ENCODE data around the gene TOR1AIP2.
"Not testable (repeated sequence)": the region's sequence is repeated elsewhere in the genome, so short reads cannot be mapped to it uniquely, and the experiment has no call there.

The TOR1AIP2 gene

GRCh38 chr1:179848233-179848632 is 29.4 kb downstream of the TOR1AIP2 start:
- H3K4me1 ChIP-seq (ENCODE audit: insufficient read depth, poor library complexity, severe bottlenecking) = no peaks in the 10 kb centered on the region

GRCh38 chr1:179840107-179840506 is 37.5 kb downstream of the TOR1AIP2 start:
- Histone ChIP-seq H3K9me3 (ENCODE audit: severe bottlenecking) (no peaks in the 10 kb centered on the region), H3K4me1 (ENCODE audit: insufficient read depth, poor library complexity, severe bottlenecking) (no peaks in the 10 kb centered on the region), H3K36me3 (ENCODE audit: low read depth) (peaks cover 19% of the 10 kb centered on the region), H3K27ac (ENCODE audit: poor library complexity, severe bottlenecking) (no peak overlapping the region), H3K27me3 (ENCODE audit: insufficient read depth, poor library complexity, severe bottlenecking) (no peaks in the 10 kb centered on the region), H3K4me3 (ENCODE audit: severe bottlenecking) (no peak overlapping the region)
- no peak for DNase-seq (ENCODE audit: low spot score)
- no peak for TF ChIP-seq CTCF (IDR thresholded peaks at IDR 0.05; ENCODE audit: poor library complexity, severe bottlenecking)
- no peak for ATAC-seq (ENCODE audit: low read depth)

More at GRCh38 chr1:179848233-179848632, 29.4 kb downstream of the TOR1AIP2 start:
- no peaks in the 10 kb centered on the region for H3K27me3 ChIP-seq (ENCODE audit: insufficient read depth, poor library complexity, severe bottlenecking)
- DNase-seq (ENCODE audit: low spot score) (no peak), ATAC-seq (ENCODE audit: low read depth) (no peak)
- no peaks in the 10 kb centered on the region for H3K9me3 ChIP-seq (ENCODE audit: severe bottlenecking)
- TF ChIP-seq CTCF (IDR thresholded peaks at IDR 0.05; ENCODE audit: poor library complexity, severe bottlenecking) = no peak
- no peak overlapping the region for H3K27ac ChIP-seq (ENCODE audit: poor library complexity, severe bottlenecking)
- no peak overlapping the region for H3K4me3 ChIP-seq (ENCODE audit: severe bottlenecking)
- peaks cover 82% of the 10 kb centered on the region for H3K36me3 ChIP-seq (ENCODE audit: low read depth)

GRCh38 chr1:179836686-179837445 is 40.7 kb downstream of the TOR1AIP2 start:
- not testable (repeated sequence) for DNase-seq (ENCODE audit: low spot score); H3K4me1 ChIP-seq (ENCODE audit: insufficient read depth, poor library complexity, severe bottlenecking); H3K4me3 ChIP-seq (ENCODE audit: severe bottlenecking); H3K36me3 ChIP-seq (ENCODE audit: low read depth); ATAC-seq (ENCODE audit: low read depth); H3K27ac ChIP-seq (ENCODE audit: poor library complexity, severe bottlenecking); H3K27me3 ChIP-seq (ENCODE audit: insufficient read depth, poor library complexity, severe bottlenecking); H3K9me3 ChIP-seq (ENCODE audit: severe bottlenecking)

GRCh38 chr1:179831852-179832699 is 45.5 kb downstream of the TOR1AIP2 start:
- no peak overlapping the region for H3K27ac ChIP-seq (ENCODE audit: poor library complexity, severe bottlenecking)
- no peak for TF ChIP-seq CTCF (IDR thresholded peaks at IDR 0.05; ENCODE audit: poor library complexity, severe bottlenecking)
- ATAC-seq (ENCODE audit: low read depth) (0 out of 3 replicates have a peak, but pooled peaks have one; percentile 12), DNase-seq (ENCODE audit: low spot score) (no peak)
- no peaks in the 10 kb centered on the region for H3K9me3 ChIP-seq (ENCODE audit: severe bottlenecking)
- H3K4me1 ChIP-seq (ENCODE audit: insufficient read depth, poor library complexity, severe bottlenecking) = no peaks in the 10 kb centered on the region
- no peaks in the 10 kb centered on the region for H3K36me3 ChIP-seq (ENCODE audit: low read depth)
- H3K27me3 ChIP-seq (ENCODE audit: insufficient read depth, poor library complexity, severe bottlenecking) = no peaks in the 10 kb centered on the region
- H3K4me3 ChIP-seq (ENCODE audit: severe bottlenecking) = no peak overlapping the region

- Histone ChIP-seq H3K27me3 (ENCODE audit: insufficient read depth, poor library complexity, severe bottlenecking) (no peaks in the 10 kb centered on the region), H3K4me3 (ENCODE audit: severe bottlenecking) (no peak overlapping the region), H3K27ac (ENCODE audit: poor library complexity, severe bottlenecking) (no peak overlapping the region), H3K9me3 (ENCODE audit: severe bottlenecking) (no peaks in the 10 kb centered on the region), H3K4me1 (ENCODE audit: insufficient read depth, poor library complexity, severe bottlenecking) (no peaks in the 10 kb centered on the region), H3K36me3 (ENCODE audit: low read depth) (no peaks in the 10 kb centered on the region)
- ATAC-seq (ENCODE audit: low read depth) (peak; percentile 40; the same call in 1 of the 3 replicates), DNase-seq (ENCODE audit: low spot score) (no peak)
- no peak for TF ChIP-seq CTCF (IDR thresholded peaks at IDR 0.05; ENCODE audit: poor library complexity, severe bottlenecking)
Observed at GRCh38 chr1:179831225-179831624, 46.4 kb downstream of the TOR1AIP2 start.

Measured in RWPE2 (cell line).